IPS-15b (cell line): Measurements from ENCODE around the gene SFXN3.

Experiments used
- H3K27me3 ChIP-seq: one replicate; pipeline ENCODE4 v1.6.1; 2013; ENCODE audit warnings: low read length; ENCODE audit not compliant: control insufficient read depth, insufficient read depth
- H3K36me3 ChIP-seq: one replicate; pipeline ENCODE4 v1.6.1; 2013; ENCODE audit warnings: low read length; ENCODE audit not compliant: control insufficient read depth, insufficient read depth
- H3K4me1 ChIP-seq: one replicate; pipeline ENCODE4 v1.6.1; 2013; ENCODE audit warnings: mild to moderate bottlenecking, low read length; ENCODE audit not compliant: control insufficient read depth, insufficient read depth
- H3K4me3 ChIP-seq: one replicate; pipeline ENCODE4 v1.5.1; 2013; ENCODE audit warnings: low read depth, low read length
- H3K9ac ChIP-seq: one replicate; pipeline ENCODE4 v1.6.1; 2013; ENCODE audit warnings: low read depth, mild to moderate bottlenecking, low read length
- H3K9me3 ChIP-seq: one replicate; pipeline ENCODE4 v1.6.1; 2013; ENCODE audit warnings: mild to moderate bottlenecking, low read length; ENCODE audit not compliant: control insufficient read depth, insufficient read depth

The SFXN3 gene

DNA sequence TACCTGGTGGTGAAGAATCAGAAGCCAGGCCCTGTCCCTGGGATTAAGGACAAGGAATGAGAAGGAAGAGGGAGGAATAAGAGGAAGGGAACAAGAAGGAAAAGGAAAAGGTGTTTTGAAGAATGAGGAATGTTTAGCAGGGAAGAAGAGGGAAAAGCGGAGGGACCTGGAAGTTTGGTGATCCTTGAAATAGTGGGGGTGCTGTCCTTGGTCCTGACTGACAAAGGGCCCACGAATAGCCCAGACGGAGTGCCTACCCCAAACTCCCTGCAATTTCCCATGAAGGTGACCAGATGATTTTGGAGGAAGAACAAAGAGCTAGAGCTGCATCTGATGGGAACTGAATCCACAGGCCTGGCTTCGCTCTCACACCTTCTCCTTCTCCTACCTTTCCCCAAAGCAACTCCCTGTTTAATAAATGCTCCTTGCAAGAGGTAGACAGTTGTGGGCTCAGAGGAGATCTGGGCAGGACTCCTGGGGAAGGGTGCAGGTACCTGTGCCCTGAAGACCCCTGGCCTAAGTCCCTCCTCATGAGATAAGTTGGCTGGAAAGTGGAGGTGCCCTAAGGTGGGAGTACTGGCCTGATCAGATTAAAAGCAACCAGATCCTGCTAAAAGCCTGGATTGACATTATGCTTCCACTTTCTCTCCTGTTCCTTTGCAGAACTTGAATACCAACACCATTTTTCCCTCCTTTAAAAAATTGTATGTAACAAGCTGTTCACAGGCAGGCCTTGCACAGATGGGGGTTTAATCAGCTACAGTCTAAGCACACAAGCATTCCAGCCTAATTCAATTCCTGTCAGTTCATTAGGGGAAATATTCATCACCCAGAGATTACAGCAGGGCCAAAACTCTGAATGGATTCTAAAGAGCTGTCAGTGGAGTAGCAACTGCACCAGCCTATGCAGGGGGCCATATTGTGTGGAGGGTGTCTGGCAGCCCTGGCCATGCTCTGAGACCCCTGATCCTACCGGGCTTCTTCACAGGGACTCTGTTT is 50.2 kb downstream of the SFXN3 start:
- Histone ChIP-seq H3K4me3 (no peak overlapping the region), H3K27me3 (peaks cover 61% of the 10 kb centered on the region), H3K9ac (no peak overlapping the region), H3K4me1 (no peaks in the 10 kb centered on the region), H3K36me3 (no peaks in the 10 kb centered on the region), H3K9me3 (no peaks in the 10 kb centered on the region)

- Histone ChIP-seq H3K9me3 (no peaks in the 10 kb centered on the region), H3K4me1 (no peaks in the 10 kb centered on the region), H3K4me3 (no peak overlapping the region), H3K9ac (no peak overlapping the region), H3K36me3 (no peaks in the 10 kb centered on the region), H3K27me3 (peaks cover 38% of the 10 kb centered on the region)
Measured at GRCh38 chr10:101085846-101086245, 54.8 kb downstream of the SFXN3 start.

- Histone ChIP-seq H3K4me3 (no peak overlapping the region), H3K9ac (no peak overlapping the region), H3K4me1 (no peaks in the 10 kb centered on the region), H3K9me3 (no peaks in the 10 kb centered on the region), H3K27me3 (peaks cover 33% of the 10 kb centered on the region), H3K36me3 (no peaks in the 10 kb centered on the region)
Measured at GRCh38 chr10:101087376-101087775, 56.3 kb downstream of the SFXN3 start.

GRCh38 chr10:101087965-101088364 is 56.9 kb downstream of the SFXN3 start:
- no peaks in the 10 kb centered on the region for H3K4me1 ChIP-seq
- H3K36me3 ChIP-seq, result no peaks in the 10 kb centered on the region
- peaks cover 30% of the 10 kb centered on the region for H3K27me3 ChIP-seq
- H3K9ac ChIP-seq, result no peak overlapping the region
- no peaks in the 10 kb centered on the region for H3K9me3 ChIP-seq
- H3K4me3 ChIP-seq, result no peak overlapping the region

DNA sequence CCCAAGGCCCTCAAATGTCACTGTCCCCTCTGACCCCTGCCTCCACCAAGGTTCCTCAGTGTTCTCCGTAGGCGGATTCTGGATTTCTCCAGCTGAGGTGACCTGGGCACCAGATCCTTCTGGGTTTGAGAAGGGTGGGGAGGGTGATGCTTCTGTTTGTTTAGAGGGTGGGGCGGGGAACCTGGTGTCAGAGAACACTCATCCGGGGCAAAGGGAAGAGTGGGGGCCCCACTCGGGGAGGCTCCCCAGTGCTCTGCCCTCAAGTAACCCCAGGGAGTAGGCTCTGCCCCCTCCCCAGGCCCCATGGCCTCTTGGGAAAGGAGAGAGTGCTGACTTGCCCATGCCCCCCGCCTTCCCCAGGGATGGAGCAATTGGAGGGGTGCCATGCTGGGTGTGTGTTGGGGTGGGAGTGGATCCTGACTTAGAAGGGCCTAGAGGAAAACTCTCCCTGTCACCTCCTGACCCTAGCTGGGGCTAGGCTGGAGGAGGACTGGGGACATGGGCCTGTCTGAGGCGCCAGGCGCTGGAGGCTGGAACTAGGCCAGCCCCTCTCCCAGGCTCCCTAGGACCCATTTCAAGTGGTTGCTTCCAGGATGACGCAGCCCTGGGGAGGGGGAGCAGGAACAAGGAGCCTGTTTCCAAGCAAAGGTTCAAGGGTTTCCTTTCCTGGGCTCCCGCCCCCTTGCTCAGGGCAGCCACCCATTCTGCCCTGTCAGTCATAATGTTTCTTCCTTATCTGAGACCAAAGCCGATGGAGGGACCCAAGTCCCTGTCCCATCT is 58.7 kb downstream of the SFXN3 start:
- Histone ChIP-seq H3K4me3 (no peak overlapping the region), H3K9me3 (no peaks in the 10 kb centered on the region), H3K9ac (no peak overlapping the region), H3K4me1 (no peaks in the 10 kb centered on the region), H3K36me3 (no peaks in the 10 kb centered on the region), H3K27me3 (peaks cover 21% of the 10 kb centered on the region)

GRCh38 chr10:101090597-101090996 is 59.6 kb downstream of the SFXN3 start:
- Histone ChIP-seq H3K36me3 (no peaks in the 10 kb centered on the region), H3K4me1 (peaks cover 4% of the 10 kb centered on the region), H3K9ac (no peak overlapping the region), H3K9me3 (no peaks in the 10 kb centered on the region), H3K4me3 (no peak overlapping the region), H3K27me3 (peaks cover 12% of the 10 kb centered on the region)
